Measurements from ENCODE around the gene GALNT16. TPM values are rescaled to one million over a fixed set of nuclear protein-coding genes. Genes with fewer than 3 reads are reported as not detected.

The GALNT16 gene
- total RNA-seq, 4 donors from 2014 or later, result 2.5 to 11.3 (median 2.8) TPM

GRCh38 chr14:69234106-69234505, 25.9 kb upstream of the GALNT16 start:
- Histone ChIP-seq H3K4me1 (no peaks in the 10 kb centered on the region), H3K36me3 (peaks cover 0 to 70% (median 20%) of the 10 kb centered on the region in 4 donors), H3K27me3 (no peaks in the 10 kb centered on the region), H3K9me3 (no peaks in the 10 kb centered on the region), H3K4me3 (no peak overlapping the region), H3K27ac (no peak overlapping the region)
- in situ Hi-C loops (cut with MboI; ENCODE audit: low pct_ligation_motif_present in 1 of 4, low pct_unique_long_range_greater_than_20kb in 1 of 4, low sequenced_read_pairs in 3 of 4), result loop anchor here in 3 of 4 donors (10.0 to 25.0 kb wide), 2 partner anchors 221 to 228 kb away; no protein-coding TSS in a partner anchor
- intact Hi-C loops (cut with DNase I; ENCODE audit: low total_unique reads), result loop anchor here (5.0 kb wide), 1 partner anchor 123 kb away; no protein-coding TSS in a partner anchor
- DNase-seq, result no peak
- TF ChIP-seq POLR2A (IDR thresholded peaks at IDR 0.05) (no peak), POLR2AphosphoS5 (IDR thresholded peaks at IDR 0.05) (no peak), EP300 (IDR thresholded peaks at IDR 0.05; ENCODE audit: low read depth) (no peak), CTCF (IDR thresholded peaks at IDR 0.05) (no peak)

- no peaks in the 10 kb centered on the region for H3K27me3 ChIP-seq
- H3K4me1 ChIP-seq, result no peaks in the 10 kb centered on the region
- in situ Hi-C loops (cut with MboI; ENCODE audit: low pct_ligation_motif_present in 1 of 4, low pct_unique_long_range_greater_than_20kb in 1 of 4, low sequenced_read_pairs in 3 of 4), result loop anchor here in 3 of 4 donors (10.0 to 25.0 kb wide), 2 partner anchors 219 to 227 kb away; no protein-coding TSS in a partner anchor
- H3K4me3 ChIP-seq, result no peak overlapping the region
- intact Hi-C loops (cut with DNase I; ENCODE audit: low total_unique reads), result no loop called here
- H3K36me3 ChIP-seq, result peaks cover 0 to 66% (median 20%) of the 10 kb centered on the region in 4 donors
- H3K9me3 ChIP-seq, result no peaks in the 10 kb centered on the region
- no peak overlapping the region for H3K27ac ChIP-seq
- TF ChIP-seq EP300 (IDR thresholded peaks at IDR 0.05; ENCODE audit: low read depth) (no peak), POLR2AphosphoS5 (IDR thresholded peaks at IDR 0.05) (no peak), CTCF (IDR thresholded peaks at IDR 0.05) (no peak), POLR2A (IDR thresholded peaks at IDR 0.05) (no peak)
- WGBS, 2 donors (ENCODE audit: low coverage in 1 of 2), result 92% methylated on average over 1 of the region's 1 CpG; no CpG with 5 or more reads in 1 of the 2 donors
- DNase-seq, result no peak
Measured at GRCh38 chr14:69235708-69236107, 24.2 kb upstream of the GALNT16 start.

GRCh38 chr14:69237142-69237541, 22.8 kb upstream of the GALNT16 start:
- Histone ChIP-seq H3K9me3 (no peaks in the 10 kb centered on the region), H3K4me3 (no peak overlapping the region), H3K4me1 (peaks cover 0 to 9% (median 4%) of the 10 kb centered on the region in 4 donors), H3K27me3 (no peaks in the 10 kb centered on the region), H3K27ac (no peak overlapping the region), H3K36me3 (peaks cover 0 to 54% (median 20%) of the 10 kb centered on the region in 4 donors)
- 89% methylated on average over 1 of the region's 1 CpG; no CpG with 5 or more reads in 1 of the 2 donors for WGBS, 2 donors (ENCODE audit: low coverage in 1 of 2)
- DNase-seq, result no peak
- intact Hi-C loops (cut with DNase I; ENCODE audit: low total_unique reads) (no loop called here), in situ Hi-C loops (cut with MboI; ENCODE audit: low pct_ligation_motif_present in 1 of 4, low pct_unique_long_range_greater_than_20kb in 1 of 4, low sequenced_read_pairs in 3 of 4) (loop anchor here in 3 of 4 donors (10.0 to 25.0 kb wide), 2 partner anchors 218 to 225 kb away; no protein-coding TSS in a partner anchor)
- TF ChIP-seq CTCF (IDR thresholded peaks at IDR 0.05), result no peak
- no peak for TF ChIP-seq POLR2AphosphoS5 (IDR thresholded peaks at IDR 0.05)
- TF ChIP-seq POLR2A (IDR thresholded peaks at IDR 0.05), result no peak
- TF ChIP-seq EP300 (IDR thresholded peaks at IDR 0.05; ENCODE audit: low read depth), result no peak

GRCh38 chr14:69237584-69237983, 22.4 kb upstream of the GALNT16 start:
- Histone ChIP-seq H3K4me1 (peaks cover 0 to 13% (median 4%) of the 10 kb centered on the region in 4 donors), H3K36me3 (peaks cover 0 to 49% (median 20%) of the 10 kb centered on the region in 4 donors), H3K27ac (no peak overlapping the region), H3K4me3 (no peak overlapping the region), H3K9me3 (no peaks in the 10 kb centered on the region), H3K27me3 (no peaks in the 10 kb centered on the region)
- TF ChIP-seq POLR2A (IDR thresholded peaks at IDR 0.05) (no peak), CTCF (IDR thresholded peaks at IDR 0.05) (no peak), POLR2AphosphoS5 (IDR thresholded peaks at IDR 0.05) (no peak), EP300 (IDR thresholded peaks at IDR 0.05; ENCODE audit: low read depth) (no peak)
- in situ Hi-C loops (cut with MboI; ENCODE audit: low pct_ligation_motif_present in 1 of 4, low pct_unique_long_range_greater_than_20kb in 1 of 4, low sequenced_read_pairs in 3 of 4), result loop anchor here in 3 of 4 donors (10.0 to 25.0 kb wide), 2 partner anchors 217 to 225 kb away; no protein-coding TSS in a partner anchor
- WGBS, 2 donors (ENCODE audit: low coverage in 1 of 2), result 90% methylated on average over 11 of the region's 12 CpGs; no CpG with 5 or more reads in 1 of the 2 donors
- intact Hi-C loops (cut with DNase I; ENCODE audit: low total_unique reads), result no loop called here
- DNase-seq, result no peak

All from transverse colon (tissue), 4 donors.